Astrocyte (in vitro differentiated cells and primary cell): ENCODE results near the gene TEPSIN.

Source experiments
- CTCF ChIP-seq: IDR thresholded peaks from 2 replicates; pipeline ENCODE4 v1.5.1; 2011; ENCODE audit warnings: low read depth, mild to moderate bottlenecking, inconsistent platforms, low read length, moderate library complexity; ENCODE audit not compliant: insufficient read depth
- EZH2 ChIP-seq: IDR thresholded peaks from 2 replicates; pipeline ENCODE4 v1.6.1; 2012; ENCODE audit warnings: mild to moderate bottlenecking, low read length, inconsistent platforms; ENCODE audit not compliant: insufficient read depth

- TF ChIP-seq CTCF (no peak), EZH2 (no peak)
Measured at GRCh38 chr17:81233811-81234505, 4.9 kb downstream of the TEPSIN start.
